ENCODE results near the gene RIGI. TPM values are rescaled to one million over a fixed set of nuclear protein-coding genes. Genes with fewer than 3 reads are reported as not detected.

The RIGI gene
- total and polyA plus RNA-seq, 12 donors, result 1.5 to 15.2 (median 4.6) TPM

- Histone ChIP-seq H3K4me1 (no peaks in the 10 kb centered on the region), H3K27ac (no peak overlapping the region), H3K27me3 (no peaks in the 10 kb centered on the region), H3K4me3 (no peak overlapping the region), H3K36me3 (peaks cover 0 to 100% (median 44%) of the 10 kb centered on the region in 9 donors), H3K9me3 (no peaks in the 10 kb centered on the region)
- 80 to 95% methylated on average over 4 of the region's 4 CpGs for WGBS, 2 donors
- ATAC-seq (no peak), DNase-seq (no peak)
- TF ChIP-seq CTCF (IDR thresholded peaks at IDR 0.05), result no peak
- intact Hi-C loops (cut with DNase I), result no loop called here
Measured at GRCh38 chr9:32483343-32483742, 42.7 kb downstream of the RIGI start.

Other genes starting within 250 kb of the RIGI start
- 10 to 100 TPM; 55.2 to 77.6 (median 66.3) TPM for gene ACO1, start 141.6 kb downstream of the RIGI start, total RNA-seq
- 10 to 100 TPM in 1 of 2 donors, 1 to 10 TPM in 1; 7.1 to 25.8 TPM for gene ACO1, start 141.6 kb downstream of the RIGI start, polyA plus RNA-seq
- 10 to 100 TPM; 11.3 to 19.6 (median 16.2) TPM for gene SMIM27, start 26.1 kb upstream of the RIGI start, total RNA-seq
- 1 to 10 TPM; 3.6 to 6.4 TPM for gene SMIM27, start 26.1 kb upstream of the RIGI start, polyA plus RNA-seq
- 10 to 100 TPM in 3 of 10 donors, 1 to 10 TPM in 7; 7.4 to 11.1 (median 9.1) TPM for gene TOPORS, start 26.4 kb upstream of the RIGI start, total RNA-seq
- 1 to 10 TPM; 4.4 to 6.4 TPM for gene TOPORS, start 26.4 kb upstream of the RIGI start, polyA plus RNA-seq
- 100 to 1,000 TPM; 101 to 186 (median 136) TPM for gene NDUFB6, start 47.0 kb upstream of the RIGI start, total RNA-seq
- gene NDUFB6, start 47.0 kb upstream of the RIGI start, polyA plus RNA-seq, result 100 to 1,000 TPM in 1 of 2 donors, 10 to 100 TPM in 1; 52.2 to 105 TPM
- gene TAF1L, start 109.5 kb upstream of the RIGI start, total RNA-seq, result not detected
- gene TAF1L, start 109.5 kb upstream of the RIGI start, polyA plus RNA-seq, result under 1 TPM in 1 of 2 donors, not detected in 1; under 0.01 TPM

Data from heart right ventricle (tissue), 16 donors.